ENCODE measurements around the gene S100A6.

DNA sequence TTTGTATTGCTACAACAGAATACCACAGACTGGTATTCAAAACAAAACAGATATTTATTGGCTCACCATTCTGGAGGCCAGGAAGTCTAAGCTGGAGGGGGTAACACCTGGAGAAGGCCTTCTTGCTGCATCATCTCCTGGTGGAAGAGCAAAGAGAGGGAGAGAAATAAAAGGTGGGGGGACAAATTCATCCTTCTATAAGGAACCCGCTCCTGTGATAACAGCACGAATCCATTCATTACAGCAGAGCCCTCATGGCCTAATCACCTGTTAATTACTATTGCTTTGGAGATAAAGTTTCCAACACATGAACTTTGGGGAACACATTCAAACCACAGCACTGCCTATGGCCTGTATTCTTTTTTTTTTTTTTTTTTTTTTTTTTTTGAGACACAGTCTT is 24.4 kb upstream of the S100A6 start:
- no peak for TF ChIP-seq POLR2A (IDR thresholded peaks at IDR 0.05)
- TF ChIP-seq, protein P1, sequence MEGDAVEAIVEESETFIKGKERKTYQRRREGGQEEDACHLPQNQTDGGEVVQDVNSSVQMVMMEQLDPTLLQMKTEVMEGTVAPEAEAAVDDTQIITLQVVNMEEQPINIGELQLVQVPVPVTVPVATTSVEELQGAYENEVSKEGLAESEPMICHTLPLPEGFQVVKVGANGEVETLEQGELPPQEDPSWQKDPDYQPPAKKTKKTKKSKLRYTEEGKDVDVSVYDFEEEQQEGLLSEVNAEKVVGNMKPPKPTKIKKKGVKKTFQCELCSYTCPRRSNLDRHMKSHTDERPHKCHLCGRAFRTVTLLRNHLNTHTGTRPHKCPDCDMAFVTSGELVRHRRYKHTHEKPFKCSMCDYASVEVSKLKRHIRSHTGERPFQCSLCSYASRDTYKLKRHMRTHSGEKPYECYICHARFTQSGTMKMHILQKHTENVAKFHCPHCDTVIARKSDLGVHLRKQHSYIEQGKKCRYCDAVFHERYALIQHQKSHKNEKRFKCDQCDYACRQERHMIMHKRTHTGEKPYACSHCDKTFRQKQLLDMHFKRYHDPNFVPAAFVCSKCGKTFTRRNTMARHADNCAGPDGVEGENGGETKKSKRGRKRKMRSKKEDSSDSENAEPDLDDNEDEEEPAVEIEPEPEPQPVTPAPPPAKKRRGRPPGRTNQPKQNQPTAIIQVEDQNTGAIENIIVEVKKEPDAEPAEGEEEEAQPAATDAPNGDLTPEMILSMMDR (IDR thresholded peaks at IDR 0.05) = no peak

Data from breast epithelium (tissue), 3 donors.